Spinal cord (tissue), 10 donors: ENCODE results near the gene SEC22C. TPM values are rescaled to one million over a fixed set of nuclear protein-coding genes. Genes with fewer than 3 reads are reported as not detected.

ENCODE experiments used
- DNase-seq, 6 donors: peaks; one replicate each; pipeline versions ENCODE4 v3.0.0 to v3.0.0-alpha.2; 2013 to 2015; ENCODE audit warnings: low spot score in 6 of 6, low read depth in 4 of 6
- H3K27ac ChIP-seq: one replicate; pipeline ENCODE4 v1.5.1; 2013; ENCODE audit warnings: low read depth, low read length, control low read depth
- H3K27me3 ChIP-seq: one replicate; pipeline ENCODE4 v1.6.1; 2013; ENCODE audit warnings: low read length; ENCODE audit not compliant: control insufficient read depth, insufficient read depth
- H3K36me3 ChIP-seq: one replicate; pipeline ENCODE4 v1.6.1; 2013; ENCODE audit warnings: low read length; ENCODE audit not compliant: control insufficient read depth, insufficient read depth
- H3K4me1 ChIP-seq: one replicate; pipeline ENCODE4 v1.6.1; 2013; ENCODE audit warnings: low read length; ENCODE audit not compliant: control insufficient read depth, insufficient read depth
- H3K4me3 ChIP-seq: one replicate; pipeline ENCODE4 v1.5.1; 2013; ENCODE audit warnings: low read depth, low read length, control low read depth
- H3K9me3 ChIP-seq: one replicate; pipeline ENCODE4 v1.6.1; 2013; ENCODE audit warnings: low read length; ENCODE audit not compliant: control insufficient read depth, insufficient read depth
- WGBS: methylation state at CpG from one replicate; pipeline ENCODE4 v1.1.5; 2013; ENCODE audit warnings: missing lambda C conversion rate; ENCODE audit not compliant: insufficient coverage; 5-methylcytosine and 5-hydroxymethylcytosine counted together
- polyA plus RNA-seq, 2 donors: library from polyadenylated mRNA; unstranded; fragments of 120-200 nt; gene quantifications; one replicate each; pipeline ENCODE4 v1.2.1, GENCODE V29; 2013; ENCODE audit not compliant: insufficient read length in 2 of 2
- total RNA-seq, 2 donors: library from RNA; depleted of rRNA in 1 of 2; stranded (reverse); fragments of 120-200 nt in 1 of 2; fragments of >200 nt in 1 of 2; gene quantifications; one replicate each; pipeline versions ENCODE4 v1.2.3 to v1.2.4, GENCODE V29; 2013 to 2014
- donor health status: healthy.

The SEC22C gene
- total and polyA plus RNA-seq, 4 donors: 40.4 to 67.4 (median 53.3) TPM

DNA sequence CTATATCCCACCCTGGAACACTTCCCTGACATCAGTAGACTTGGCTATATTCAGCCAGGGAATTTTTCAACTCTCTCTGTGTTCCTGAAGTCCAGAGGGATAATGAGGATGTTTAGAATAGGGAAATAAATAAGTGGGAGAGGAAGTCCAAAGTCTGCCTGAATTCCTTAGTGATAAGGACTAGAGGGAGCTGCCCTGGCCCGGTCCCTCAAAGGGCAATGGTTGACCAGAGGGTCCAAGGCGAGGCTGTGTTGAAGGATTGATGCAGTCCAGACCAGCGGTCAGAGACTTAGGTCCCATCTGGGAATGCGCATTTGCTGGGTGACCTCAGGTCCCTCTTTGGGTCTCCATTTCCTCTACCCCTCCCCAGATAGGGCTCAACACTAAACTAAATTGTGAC is 71.4 kb downstream of the SEC22C start:
- Histone ChIP-seq H3K27me3 (no peaks in the 10 kb centered on the region), H3K4me1 (no peaks in the 10 kb centered on the region), H3K9me3 (no peaks in the 10 kb centered on the region), H3K36me3 (no peaks in the 10 kb centered on the region), H3K27ac (no peak overlapping the region), H3K4me3 (no peak overlapping the region)
- DNase-seq: no peak
- 96% methylated on average over 4 of the region's 4 CpGs for WGBS

GRCh38 chr3:42509111-42509510 is 72.7 kb downstream of the SEC22C start:
- H3K4me3 ChIP-seq: no peak overlapping the region
- no peaks in the 10 kb centered on the region for H3K4me1 ChIP-seq
- no peaks in the 10 kb centered on the region for H3K27me3 ChIP-seq
- H3K27ac ChIP-seq: no peak overlapping the region
- no peak for DNase-seq
- no peaks in the 10 kb centered on the region for H3K36me3 ChIP-seq
- H3K9me3 ChIP-seq: no peaks in the 10 kb centered on the region
- 63% methylated on average over 3 of the region's 3 CpGs for WGBS

DNA sequence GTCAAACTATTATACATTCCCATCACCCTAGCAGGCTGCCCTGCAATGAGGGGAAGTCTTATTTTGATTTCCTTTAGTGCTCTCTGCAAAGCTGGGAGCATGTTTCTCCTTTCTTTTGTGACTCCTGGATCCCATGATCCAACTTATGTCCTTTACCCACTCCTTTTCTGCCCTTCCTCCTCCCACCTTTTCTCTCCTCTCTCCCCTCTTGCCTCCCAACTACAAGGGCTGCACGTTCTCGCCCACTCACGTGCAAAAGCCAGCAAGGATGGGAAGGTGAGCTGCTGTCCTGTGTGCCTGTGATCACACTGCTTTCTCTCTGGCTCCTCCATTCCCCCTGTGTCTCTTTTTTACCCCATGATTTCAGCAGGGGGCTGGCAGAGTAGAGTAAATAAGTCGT is 73.2 kb downstream of the SEC22C start:
- H3K27ac ChIP-seq: no peak overlapping the region
- no peak overlapping the region for H3K4me3 ChIP-seq
- H3K36me3 ChIP-seq: no peaks in the 10 kb centered on the region
- WGBS: 56% methylated on average over 3 of the region's 4 CpGs
- H3K9me3 ChIP-seq: no peaks in the 10 kb centered on the region
- no peaks in the 10 kb centered on the region for H3K27me3 ChIP-seq
- H3K4me1 ChIP-seq: no peaks in the 10 kb centered on the region
- DNase-seq: no peak

DNA sequence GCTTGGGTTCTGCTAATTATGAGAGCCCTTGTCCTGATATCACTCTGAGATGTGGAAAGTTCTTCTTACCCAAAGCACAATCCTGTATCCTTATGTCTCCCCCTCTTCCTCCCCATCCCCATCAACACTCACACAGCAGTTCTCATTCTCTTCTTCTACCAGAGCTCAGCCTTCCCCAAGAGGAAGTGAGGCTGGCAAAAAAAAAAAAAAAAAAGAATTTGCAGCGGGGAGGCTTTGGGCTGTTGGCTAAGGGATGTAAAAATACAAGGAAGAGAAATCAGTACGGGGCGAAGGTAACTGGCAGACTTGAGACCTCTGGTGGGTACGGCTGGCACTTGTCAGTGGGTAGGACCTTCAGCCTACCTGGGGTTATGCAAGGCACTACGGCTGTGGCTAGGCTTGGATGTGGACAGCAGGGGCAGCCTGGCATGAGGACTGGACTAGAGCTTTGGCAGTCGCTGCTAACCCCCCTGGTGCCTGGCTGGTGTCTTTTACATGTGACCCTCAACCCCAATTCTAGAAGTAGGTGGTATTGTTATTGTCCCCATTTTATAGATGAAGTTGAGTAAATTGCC is 73.9 kb downstream of the SEC22C start:
- Histone ChIP-seq H3K36me3 (no peaks in the 10 kb centered on the region), H3K27ac (no peak overlapping the region), H3K4me3 (no peak overlapping the region), H3K9me3 (no peaks in the 10 kb centered on the region), H3K4me1 (peaks cover 2% of the 10 kb centered on the region), H3K27me3 (peaks cover 3% of the 10 kb centered on the region)
- DNase-seq: no peak
- 75% methylated on average over 6 of the region's 6 CpGs for WGBS

- peaks cover 5% of the 10 kb centered on the region for H3K4me1 ChIP-seq
- H3K27me3 ChIP-seq: peaks cover 5% of the 10 kb centered on the region
- H3K9me3 ChIP-seq: no peaks in the 10 kb centered on the region
- H3K4me3 ChIP-seq: no peak overlapping the region
- no peak for DNase-seq
- 58% methylated on average over 5 of the region's 7 CpGs for WGBS
- no peak overlapping the region for H3K27ac ChIP-seq
- no peaks in the 10 kb centered on the region for H3K36me3 ChIP-seq
Measured at GRCh38 chr3:42507252-42507651, 74.5 kb downstream of the SEC22C start.

GRCh38 chr3:42505849-42506410 is 75.8 kb downstream of the SEC22C start:
- WGBS: 76% methylated on average over 2 of the region's 4 CpGs
- no peak for DNase-seq

DNA sequence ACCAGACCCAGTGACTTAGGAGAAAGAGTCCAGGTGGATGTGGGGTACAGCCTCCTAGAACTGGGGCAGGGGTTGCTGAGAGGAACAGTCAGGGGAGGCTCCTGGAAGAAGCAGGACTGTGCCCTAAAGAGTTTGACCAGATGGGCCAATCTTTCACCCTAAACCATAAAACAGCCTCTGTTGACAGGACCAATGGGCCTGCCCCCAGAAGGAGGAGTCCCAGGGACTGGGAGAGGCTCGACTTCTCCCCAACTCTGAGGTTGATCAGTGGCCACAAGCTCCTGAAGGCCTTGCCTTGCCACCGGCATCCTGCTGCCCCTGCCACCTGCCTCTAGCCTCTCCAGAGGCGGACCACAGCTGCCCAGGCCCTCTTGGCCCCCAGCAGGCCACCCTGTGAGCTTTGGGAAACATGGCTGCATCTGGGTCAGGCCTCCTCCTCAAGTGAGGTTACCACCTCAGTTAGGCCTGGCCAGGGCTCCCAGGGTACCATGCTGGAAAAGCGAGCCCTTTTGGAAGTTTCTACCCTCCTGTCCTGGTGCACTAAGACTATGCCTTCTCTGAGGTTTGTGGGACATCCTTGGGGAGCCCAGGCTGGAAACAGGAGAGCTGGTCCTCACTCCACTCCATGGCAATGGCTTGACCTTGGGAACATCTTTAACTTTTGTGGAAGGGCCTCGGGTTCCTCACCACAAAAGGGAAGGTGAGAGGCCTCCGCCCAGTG is 76.5 kb downstream of the SEC22C start:
- Histone ChIP-seq H3K27me3 (peaks cover 23% of the 10 kb centered on the region), H3K36me3 (no peaks in the 10 kb centered on the region), H3K4me3 (no peak overlapping the region), H3K4me1 (peaks cover 20% of the 10 kb centered on the region), H3K9me3 (no peaks in the 10 kb centered on the region), H3K27ac (no peak overlapping the region)
- 87% methylated on average over 6 of the region's 6 CpGs for WGBS
- DNase-seq: no peak

More at GRCh38 chr3:42505849-42506410, 75.8 kb downstream of the SEC22C start:
- peaks cover 18% of the 10 kb centered on the region for H3K27me3 ChIP-seq
- H3K9me3 ChIP-seq: no peaks in the 10 kb centered on the region
- no peak overlapping the region for H3K4me3 ChIP-seq
- no peak overlapping the region for H3K27ac ChIP-seq
- no peaks in the 10 kb centered on the region for H3K36me3 ChIP-seq
- H3K4me1 ChIP-seq: peaks cover 18% of the 10 kb centered on the region

DNA sequence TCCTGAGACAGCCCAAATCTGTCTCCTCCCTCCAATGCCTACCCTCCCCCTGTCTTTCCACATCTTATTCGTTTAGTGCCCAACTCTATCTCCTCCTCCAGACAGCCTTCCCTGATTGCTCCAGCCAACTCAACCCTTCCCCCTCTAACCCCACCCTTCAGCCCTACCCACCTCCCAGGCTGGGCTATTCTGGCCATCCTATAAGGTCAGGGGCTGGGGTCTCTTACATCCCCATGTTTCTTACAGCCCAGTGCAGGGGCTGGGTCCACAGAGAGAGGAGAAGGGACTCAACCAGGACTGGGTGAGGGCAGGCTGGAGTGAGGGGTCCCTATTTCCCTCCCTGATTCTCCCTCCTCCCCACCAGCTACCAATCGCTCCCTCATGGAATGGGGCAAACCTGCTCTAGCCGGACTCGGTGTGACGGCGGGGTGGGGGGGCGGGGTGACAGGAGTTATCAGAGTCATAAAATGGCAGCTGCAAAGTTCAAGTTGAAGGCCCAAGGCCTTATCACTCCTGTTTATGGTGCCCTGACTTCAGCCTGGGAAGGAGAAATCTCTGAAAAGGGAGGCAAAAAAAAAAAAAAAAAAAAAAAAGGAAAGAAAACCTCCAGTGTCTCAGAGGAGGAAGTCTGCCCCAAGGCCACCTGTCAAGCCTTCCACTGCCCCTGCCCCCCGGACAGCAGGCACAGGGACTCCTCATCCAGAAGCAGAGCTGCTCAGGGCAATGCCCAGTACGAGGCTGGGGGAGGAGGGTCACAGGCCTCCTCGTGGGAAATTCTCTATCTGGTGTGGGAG is 77.2 kb downstream of the SEC22C start:
- H3K4me3 ChIP-seq: no peak overlapping the region
- DNase-seq: no peak
- no peak overlapping the region for H3K27ac ChIP-seq
- H3K27me3 ChIP-seq: peaks cover 30% of the 10 kb centered on the region
- WGBS: 69% methylated on average over 4 of the region's 10 CpGs
- no peaks in the 10 kb centered on the region for H3K36me3 ChIP-seq
- H3K4me1 ChIP-seq: peaks cover 20% of the 10 kb centered on the region
- H3K9me3 ChIP-seq: no peaks in the 10 kb centered on the region

GRCh38 chr3:42503957-42504333 is 77.8 kb downstream of the SEC22C start:
- no peak overlapping the region for H3K27ac ChIP-seq
- no peaks in the 10 kb centered on the region for H3K36me3 ChIP-seq
- H3K9me3 ChIP-seq: no peaks in the 10 kb centered on the region
- H3K27me3 ChIP-seq: peaks cover 35% of the 10 kb centered on the region
- H3K4me3 ChIP-seq: no peak overlapping the region
- WGBS: 92% methylated on average over 4 of the region's 4 CpGs
- no peak for DNase-seq
- H3K4me1 ChIP-seq: peaks cover 20% of the 10 kb centered on the region
